Endodermal cell (in vitro differentiated cells): Measurements from ENCODE around the gene CPNE5. TPM values are rescaled to one million over a fixed set of nuclear protein-coding genes. Genes with fewer than 3 reads are reported as not detected.

Experiments
- DNase-seq: peaks from one replicate; pipeline ENCODE4 v3.0.0-alpha.2; 2017
- H3K27ac ChIP-seq: 2 replicates; pipeline ENCODE4 v1.5.1; 2013; ENCODE audit warnings: mild to moderate bottlenecking, low read depth, low read length, moderate library complexity
- H3K27me3 ChIP-seq: 2 replicates; pipeline ENCODE4 v1.6.1; 2013; ENCODE audit warnings: mild to moderate bottlenecking, low read length, moderate library complexity; ENCODE audit not compliant: insufficient read depth, control insufficient read depth, poor library complexity, severe bottlenecking
- H3K36me3 ChIP-seq: 2 replicates; pipeline ENCODE4 v1.7.0; 2013; ENCODE audit warnings: mild to moderate bottlenecking, low read length, moderate library complexity; ENCODE audit not compliant: control insufficient read depth, insufficient read depth
- H3K4me1 ChIP-seq: one replicate; pipeline ENCODE4 v1.7.0; 2013; ENCODE audit warnings: low read length; ENCODE audit not compliant: control insufficient read depth, insufficient read depth
- H3K4me3 ChIP-seq: 2 replicates; pipeline ENCODE4 v1.5.1; 2013; ENCODE audit warnings: mild to moderate bottlenecking, low read length, moderate library complexity
- H3K9ac ChIP-seq: 2 replicates; pipeline ENCODE4 v1.6.1; 2013; ENCODE audit warnings: mild to moderate bottlenecking, low read length, moderate library complexity; ENCODE audit not compliant: poor library complexity, severe bottlenecking; ENCODE audit errors: extremely low read depth
- H3K9me3 ChIP-seq: 2 replicates; pipeline ENCODE4 v1.6.1; 2013; ENCODE audit warnings: mild to moderate bottlenecking, low read length, moderate library complexity; ENCODE audit not compliant: control insufficient read depth
- H3K27ac Mint-ChIP-seq: 2 replicates; pipeline ENCODE4 v1.8.0; 2020; ENCODE audit warnings: mixed read lengths
- H3K27me3 Mint-ChIP-seq: 2 replicates; pipeline ENCODE4 v1.8.0; 2021; ENCODE audit warnings: mild to moderate bottlenecking, mixed read lengths; ENCODE audit not compliant: insufficient read depth
- H3K36me3 Mint-ChIP-seq: 2 replicates; pipeline ENCODE4 v1.8.0; 2020; ENCODE audit warnings: low read depth, mixed read lengths
- H3K4me1 Mint-ChIP-seq: 2 replicates; pipeline ENCODE4 v1.8.0; 2020; ENCODE audit warnings: mixed read lengths
- H3K4me3 Mint-ChIP-seq: 2 replicates; pipeline ENCODE4 v1.8.0; 2020; ENCODE audit warnings: mild to moderate bottlenecking, moderate library complexity, mixed read lengths
- H3K9me3 Mint-ChIP-seq: 2 replicates; pipeline ENCODE4 v1.8.0; 2020; ENCODE audit warnings: mild to moderate bottlenecking, mixed read lengths
- WGBS, 2 experiments: methylation state at CpG; one replicate each; pipeline versions ENCODE4 v1.1.5 to v1.1.7; 2013; ENCODE audit warnings: missing lambda C conversion rate in 2 of 2, mixed read lengths in 1 of 2; ENCODE audit not compliant: insufficient coverage in 1 of 2, insufficient read length in 1 of 2; 5-methylcytosine and 5-hydroxymethylcytosine counted together
- total RNA-seq, 2 donors: library from RNA; stranded (reverse); fragmentation: NEBNext Ultra II Directional in 1 of 2; extraction: Animal tissue kit (Norgen Biotek cat#: 25700) in 1 of 2; gene quantifications; 2 replicates in 1 of 2; 3 replicates in 1 of 2; pipeline ENCODE4 v1.2.1, GENCODE V29; 2021
- TF ChIP-seq, protein P1 (sequence below): fragments of 200-600 bp; sonication (generic); conservative IDR thresholded peaks from 2 replicates; pipeline ENCODE4 v1.5.0; 2021; ENCODE audit warnings: antibody characterized with exemption, mild to moderate bottlenecking

The CPNE5 gene
- total RNA-seq, 2 donors from 2014 or later, result 0.26 to 0.42 TPM

GRCh38 chr6:36885461-36886401 is 46.5 kb upstream of the CPNE5 start, which contains the start of gene C6orf89:
Gene C6orf89, plus strand, starts transcription at chr6:36885952. Its CDS starts 13,493 bp downstream, at chr6:36899445.
- Histone ChIP-seq H3K4me1 (no peaks in the 10 kb centered on the region), H3K9ac (peak within 1 kb of the TSS; percentile 33), H3K27ac (no peak within 1 kb of the TSS), H3K36me3 (no peaks in the 10 kb centered on the region), H3K27me3 (no peaks in the 10 kb centered on the region), H3K9me3 (peaks cover 9% of the 10 kb centered on the region), H3K4me3 (peak within 1 kb of the TSS; percentile 96)
- TF ChIP-seq, protein P1, sequence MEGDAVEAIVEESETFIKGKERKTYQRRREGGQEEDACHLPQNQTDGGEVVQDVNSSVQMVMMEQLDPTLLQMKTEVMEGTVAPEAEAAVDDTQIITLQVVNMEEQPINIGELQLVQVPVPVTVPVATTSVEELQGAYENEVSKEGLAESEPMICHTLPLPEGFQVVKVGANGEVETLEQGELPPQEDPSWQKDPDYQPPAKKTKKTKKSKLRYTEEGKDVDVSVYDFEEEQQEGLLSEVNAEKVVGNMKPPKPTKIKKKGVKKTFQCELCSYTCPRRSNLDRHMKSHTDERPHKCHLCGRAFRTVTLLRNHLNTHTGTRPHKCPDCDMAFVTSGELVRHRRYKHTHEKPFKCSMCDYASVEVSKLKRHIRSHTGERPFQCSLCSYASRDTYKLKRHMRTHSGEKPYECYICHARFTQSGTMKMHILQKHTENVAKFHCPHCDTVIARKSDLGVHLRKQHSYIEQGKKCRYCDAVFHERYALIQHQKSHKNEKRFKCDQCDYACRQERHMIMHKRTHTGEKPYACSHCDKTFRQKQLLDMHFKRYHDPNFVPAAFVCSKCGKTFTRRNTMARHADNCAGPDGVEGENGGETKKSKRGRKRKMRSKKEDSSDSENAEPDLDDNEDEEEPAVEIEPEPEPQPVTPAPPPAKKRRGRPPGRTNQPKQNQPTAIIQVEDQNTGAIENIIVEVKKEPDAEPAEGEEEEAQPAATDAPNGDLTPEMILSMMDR, result peak; percentile 89
- DNase-seq, result peak; percentile 99
- peak within 1 kb of the TSS; percentile 77 for H3K4me3 Mint-ChIP-seq
- H3K9me3 Mint-ChIP-seq, result peaks cover 4% of the 10 kb centered on the region
- H3K36me3 Mint-ChIP-seq, result no peaks in the 10 kb centered on the region
- H3K4me1 Mint-ChIP-seq, result peaks cover 9% of the 10 kb centered on the region
- peaks cover 3% of the 10 kb centered on the region for H3K27me3 Mint-ChIP-seq
- WGBS, 2 experiments, result 0 to 4% methylated on average over 19 to 48 of the region's 48 CpGs
- H3K27ac Mint-ChIP-seq, result peak within 1 kb of the TSS; percentile 86

- Histone ChIP-seq H3K9ac (no peak overlapping the region), H3K36me3 (no peaks in the 10 kb centered on the region), H3K9me3 (peaks cover 19% of the 10 kb centered on the region), H3K4me3 (no peak overlapping the region), H3K27me3 (no peaks in the 10 kb centered on the region), H3K27ac (no peak overlapping the region), H3K4me1 (no peaks in the 10 kb centered on the region)
- H3K4me3 Mint-ChIP-seq, result no peak overlapping the region
- peaks cover 3% of the 10 kb centered on the region for H3K27me3 Mint-ChIP-seq
- WGBS, 2 experiments, result 90 to 100% methylated on average over 3 of the region's 3 CpGs
- TF ChIP-seq, protein P1, result no peak
- DNase-seq, result no peak
- no peak overlapping the region for H3K27ac Mint-ChIP-seq
- no peaks in the 10 kb centered on the region for H3K36me3 Mint-ChIP-seq
- peaks cover 9% of the 10 kb centered on the region for H3K4me1 Mint-ChIP-seq
- H3K9me3 Mint-ChIP-seq, result peaks cover 6% of the 10 kb centered on the region
Observed at GRCh38 chr6:36884610-36885009, 45.4 kb upstream of the CPNE5 start.

GRCh38 chr6:36875250-36875633 is 36.0 kb upstream of the CPNE5 start:
- Mint-ChIP-seq H3K4me3 (peak overlapping the region; percentile 87), H3K27ac (peak overlapping the region; percentile 99), H3K36me3 (peaks cover 11% of the 10 kb centered on the region), H3K4me1 (peaks cover 13% of the 10 kb centered on the region), H3K9me3 (no peaks in the 10 kb centered on the region), H3K27me3 (peaks cover 26% of the 10 kb centered on the region)
- H3K27ac ChIP-seq, result peak overlapping the region; percentile 16
- H3K4me3 ChIP-seq, result peak overlapping the region; percentile 97
- 58 to 61% methylated on average over 6 of the region's 6 CpGs for WGBS, 2 experiments
- TF ChIP-seq, protein P1, result no peak
- no peaks in the 10 kb centered on the region for H3K4me1 ChIP-seq
- H3K9me3 ChIP-seq, result peaks cover 5% of the 10 kb centered on the region
- peak overlapping the region; percentile 74 for H3K9ac ChIP-seq
- peaks cover 15% of the 10 kb centered on the region for H3K36me3 ChIP-seq
- no peak for DNase-seq
- peaks cover 16% of the 10 kb centered on the region for H3K27me3 ChIP-seq
